Kidney (tissue), 14 donors: ENCODE results near the gene FFAR3. TPM values are rescaled to one million over a fixed set of nuclear protein-coding genes. Genes with fewer than 3 reads are reported as not detected.
A peak's percentile ranks its signal among the peaks of the same experiment; 100 is the strongest.

Source experiments
- DNase-seq, 5 donors: peaks; one replicate each; pipeline ENCODE4 v3.0.0-alpha.2; 2013 to 2020
- FAIRE-seq: peaks from 2 replicates; lab custom pipeline; 2012; peaks lifted over from hg19 to GRCh38; lab: Jason Lieb, UNC
- H3K27ac ChIP-seq, 2 donors: one replicate each; pipeline ENCODE4 v1.7.0; 2013; ENCODE audit warnings: low read depth in 2 of 2, low read length in 2 of 2, inconsistent platforms in 1 of 2
- H3K27me3 ChIP-seq: one replicate; pipeline ENCODE4 v1.7.1; 2013; ENCODE audit warnings: low read length, inconsistent platforms; ENCODE audit not compliant: control insufficient read depth, insufficient read depth
- H3K36me3 ChIP-seq, 3 donors: one replicate each; pipeline versions ENCODE4 v1.7.0 to v1.7.1; 2013; ENCODE audit warnings: low read length in 3 of 3, control low read depth in 1 of 3, inconsistent platforms in 1 of 3; ENCODE audit not compliant: insufficient read depth in 3 of 3, control insufficient read depth in 2 of 3
- H3K4me1 ChIP-seq, 3 donors: one replicate each; pipeline versions ENCODE4 v1.7.0 to v1.7.1; 2013; ENCODE audit warnings: low read length in 3 of 3, inconsistent platforms in 1 of 3, low read depth in 1 of 3; ENCODE audit not compliant: control insufficient read depth in 2 of 3, insufficient read depth in 2 of 3
- H3K4me3 ChIP-seq, 3 donors: one replicate each; pipeline versions ENCODE4 v1.7.0 to v1.8.1; 2013; ENCODE audit warnings: low read length in 3 of 3, control low read depth in 1 of 3, inconsistent platforms in 1 of 3
- H3K9ac ChIP-seq, 3 donors: one replicate each; pipeline versions ENCODE4 v1.7.0 to v1.7.1; 2013; ENCODE audit warnings: low read length in 3 of 3, control low read depth in 1 of 3, inconsistent platforms in 1 of 3
- H3K9me3 ChIP-seq, 3 donors: one replicate each; pipeline versions ENCODE4 v1.7.0 to v1.7.1; 2013; ENCODE audit warnings: low read length in 3 of 3, control low read depth in 1 of 3, inconsistent platforms in 1 of 3; ENCODE audit not compliant: control insufficient read depth in 2 of 3, insufficient read depth in 1 of 3
- CTCF ChIP-seq: IDR thresholded peaks from 3 replicates; pipeline ENCODE4 v1.5.1; 2012; ENCODE audit warnings: mild to moderate bottlenecking, moderate library complexity, borderline replicate concordance; ENCODE audit not compliant: insufficient read depth; ENCODE audit errors: extremely low read depth
- intact Hi-C: fragments of 100-400 bp; cut with DNase I; formaldehyde crosslinking; loops from one replicate; pipeline ENCODE4 v1.11.1; 2022
- polyA plus RNA-seq: library from polyadenylated mRNA; stranded (reverse); fragments of 350-450 nt; fragmentation: Illumina TruSeq; extraction: RNeasy Lipid Tissue Mini Kit (QIAGEN cat#74804); gene quantifications from one replicate; pipeline ENCODE4 v1.2.3, GENCODE V29; 2014; ENCODE audit warnings: low read depth, low replicate concordance; ENCODE audit not compliant: insufficient read depth
- total RNA-seq: library from RNA; stranded (reverse); fragmentation: NEBNext Ultra II Directional; extraction: Animal tissue kit (Norgen Biotek cat#: 25700); gene quantifications from one replicate; pipeline ENCODE4 v1.2.1, GENCODE V29; 2021
- donor health status: control.
- donor health status: control.
- donor health status: control.
- donor health status: control.
- donor health status: control.
- donor health status: DM: yes; HTN: yes; CAD: no.
- donor health status: Normal renal cell carcinoma (clear cell type).

FFAR3 gene
- total and polyA plus RNA-seq, 2 donors from 2014 or later, result not detected

DNA sequence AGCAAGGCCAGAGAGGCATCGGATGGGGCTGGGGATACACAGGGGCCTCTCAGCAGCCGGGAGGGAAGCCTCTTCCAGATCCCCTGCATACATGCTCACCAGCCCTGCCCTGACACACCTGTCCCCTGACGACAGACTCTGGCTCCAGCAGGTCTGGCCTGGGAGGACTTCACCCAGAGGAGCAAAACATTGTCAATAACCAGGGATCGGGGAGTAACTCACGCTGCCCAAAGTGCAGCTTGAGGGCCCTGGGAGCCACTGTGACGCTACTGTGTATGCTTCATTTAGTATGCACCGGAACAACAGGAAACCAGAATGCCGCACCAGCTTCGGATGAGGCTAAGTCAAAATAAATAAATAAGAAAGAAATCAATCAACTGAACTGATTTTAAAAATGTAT, 41.7 kb upstream of the FFAR3 start:
- Histone ChIP-seq H3K9me3 (no peaks in the 10 kb centered on the region), H3K4me3 (no peak overlapping the region), H3K36me3 (no peaks in the 10 kb centered on the region), H3K27me3 (no peaks in the 10 kb centered on the region), H3K4me1 (peaks cover 0 to 6% (median 0%) of the 10 kb centered on the region in 3 donors), H3K27ac (no peak overlapping the region), H3K9ac (no peak overlapping the region)
- TF ChIP-seq CTCF, result no peak
- intact Hi-C loops, result no loop called here
- DNase-seq, result no peak
- FAIRE-seq, result no peak

- H3K9ac ChIP-seq, result no peak overlapping the region
- H3K9me3 ChIP-seq, result peaks cover 0 to 5% (median 2%) of the 10 kb centered on the region in 3 donors
- no peak overlapping the region for H3K4me3 ChIP-seq
- no peaks in the 10 kb centered on the region for H3K27me3 ChIP-seq
- no peaks in the 10 kb centered on the region for H3K36me3 ChIP-seq
- FAIRE-seq (no peak), DNase-seq (no peak)
- no peak overlapping the region for H3K27ac ChIP-seq
- no peak for TF ChIP-seq CTCF
- intact Hi-C loops, result no loop called here
- peaks cover 0 to 6% (median 0%) of the 10 kb centered on the region in 3 donors for H3K4me1 ChIP-seq
Measured at GRCh38 chr19:35317464-35318043, 40.7 kb upstream of the FFAR3 start.

DNA sequence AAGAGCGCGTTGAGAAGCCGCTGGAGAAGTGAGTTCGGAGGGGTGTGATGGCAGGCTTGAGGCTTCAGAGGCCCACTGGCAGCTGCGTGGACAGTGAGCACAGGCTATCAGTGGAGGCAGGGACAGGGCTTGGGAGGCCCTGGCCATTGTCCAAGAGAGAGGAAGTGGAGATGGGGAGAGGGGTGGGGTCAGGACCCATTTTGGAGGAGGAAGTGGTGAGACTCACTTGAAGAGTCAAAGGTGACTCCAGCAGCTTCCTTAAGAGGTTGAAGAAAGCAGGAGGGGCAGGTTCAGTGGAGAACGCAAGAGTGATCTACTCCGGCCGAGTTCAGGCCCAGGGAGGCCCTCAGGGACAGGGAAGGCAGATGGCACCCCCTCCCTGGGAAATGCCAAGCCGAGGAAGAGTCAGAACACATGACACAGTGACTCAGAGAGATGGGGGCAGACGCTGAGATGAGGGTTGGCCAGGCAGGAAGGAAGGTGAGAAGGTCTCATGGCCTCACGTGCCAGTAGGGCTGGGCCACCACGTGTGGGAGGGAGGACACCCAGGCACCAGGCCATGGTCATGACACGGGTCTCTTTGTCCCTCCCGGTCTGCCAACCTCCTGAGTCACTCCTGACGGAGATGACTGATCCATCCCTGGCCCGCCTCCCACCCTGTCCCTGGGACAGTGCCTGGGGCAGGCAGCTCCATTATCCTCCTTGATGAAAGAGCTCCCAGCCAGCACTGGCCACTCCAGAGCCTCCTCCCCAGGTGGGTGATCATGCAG, 39.4 kb upstream of the FFAR3 start:
- intact Hi-C loops, result no loop called here
- peaks cover 0 to 5% (median 2%) of the 10 kb centered on the region in 3 donors for H3K9me3 ChIP-seq
- TF ChIP-seq CTCF, result no peak
- H3K4me1 ChIP-seq, result peaks cover 0 to 6% (median 0%) of the 10 kb centered on the region in 3 donors
- FAIRE-seq (no peak), DNase-seq (peak in 2 of 5 donors; percentile 39 to 90)
- H3K4me3 ChIP-seq, result no peak overlapping the region
- H3K36me3 ChIP-seq, result no peaks in the 10 kb centered on the region
- no peaks in the 10 kb centered on the region for H3K27me3 ChIP-seq
- H3K9ac ChIP-seq, result no peak overlapping the region
- peak overlapping the region in 1 of 2 donors; percentile 20 for H3K27ac ChIP-seq
